HepG2 (cell line): ENCODE measurements around the gene FIBCD1.

Experiments
- EP300 ChIP-seq, 3 experiments: sonication (generic) in 1 of 3; formaldehyde crosslinking in 1 of 3; IDR thresholded peaks; 2 replicates each; pipeline versions ENCODE4 v1.5.1 to v1.6.1; 2011 to 2020; ENCODE audit warnings: low read depth in 2 of 3, low read length in 2 of 3, borderline replicate concordance in 1 of 3, improper control_type of control experiment in 1 of 3, mild to moderate bottlenecking in 1 of 3, missing genetic modification reagents in 1 of 3, moderate library complexity in 1 of 3
- NR2F6 ChIP-seq, 2 experiments: IDR thresholded peaks; 2 replicates each; pipeline ENCODE4 v1.6.1; 2016; ENCODE audit warnings: antibody characterized with exemption in 1 of 2, mild to moderate bottlenecking in 1 of 2
- YY1 ChIP-seq: IDR thresholded peaks from 2 replicates; pipeline ENCODE4 v1.6.1; 2011; ENCODE audit warnings: low read length, low read depth, moderate library complexity, mild to moderate bottlenecking; ENCODE audit not compliant: insufficient read depth, insufficient replicate concordance
- ZNF792 ChIP-seq: IDR thresholded peaks from 2 replicates; pipeline ENCODE4 v1.6.1; 2016
- TF ChIP-seq, protein P1 (sequence below): sonication (generic); formaldehyde crosslinking; IDR thresholded peaks from 2 replicates; pipeline ENCODE4 v1.5.0; 2020; ENCODE audit warnings: mild to moderate bottlenecking, missing genetic modification reagents, moderate library complexity

DNA sequence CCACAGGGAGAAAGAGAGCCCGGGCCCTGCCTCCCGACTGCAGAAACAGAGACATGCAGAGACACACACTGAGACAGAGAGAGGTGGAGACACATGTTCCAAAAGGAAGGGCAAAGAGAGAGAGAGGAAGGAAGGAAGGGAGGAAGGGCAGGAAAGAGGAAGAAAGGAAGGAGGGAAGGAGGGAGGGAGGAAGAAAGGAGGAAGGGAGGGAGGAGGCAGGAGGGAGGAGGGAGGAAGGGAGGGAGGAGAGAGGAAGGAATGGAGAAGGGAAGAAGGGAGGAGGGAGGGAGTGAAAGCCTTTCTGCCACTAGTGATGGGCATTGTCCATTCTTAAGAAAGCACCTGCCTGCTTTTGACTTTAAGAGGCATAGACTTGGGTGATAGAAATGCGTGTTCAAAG lies 31.8 kb upstream of the FIBCD1 start:
- TF ChIP-seq, protein P1, sequence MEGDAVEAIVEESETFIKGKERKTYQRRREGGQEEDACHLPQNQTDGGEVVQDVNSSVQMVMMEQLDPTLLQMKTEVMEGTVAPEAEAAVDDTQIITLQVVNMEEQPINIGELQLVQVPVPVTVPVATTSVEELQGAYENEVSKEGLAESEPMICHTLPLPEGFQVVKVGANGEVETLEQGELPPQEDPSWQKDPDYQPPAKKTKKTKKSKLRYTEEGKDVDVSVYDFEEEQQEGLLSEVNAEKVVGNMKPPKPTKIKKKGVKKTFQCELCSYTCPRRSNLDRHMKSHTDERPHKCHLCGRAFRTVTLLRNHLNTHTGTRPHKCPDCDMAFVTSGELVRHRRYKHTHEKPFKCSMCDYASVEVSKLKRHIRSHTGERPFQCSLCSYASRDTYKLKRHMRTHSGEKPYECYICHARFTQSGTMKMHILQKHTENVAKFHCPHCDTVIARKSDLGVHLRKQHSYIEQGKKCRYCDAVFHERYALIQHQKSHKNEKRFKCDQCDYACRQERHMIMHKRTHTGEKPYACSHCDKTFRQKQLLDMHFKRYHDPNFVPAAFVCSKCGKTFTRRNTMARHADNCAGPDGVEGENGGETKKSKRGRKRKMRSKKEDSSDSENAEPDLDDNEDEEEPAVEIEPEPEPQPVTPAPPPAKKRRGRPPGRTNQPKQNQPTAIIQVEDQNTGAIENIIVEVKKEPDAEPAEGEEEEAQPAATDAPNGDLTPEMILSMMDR (CRISPR knock-in tag): no peak
- no peak for TF ChIP-seq ZNF792 (CRISPR knock-in tag)
- no peak for TF ChIP-seq YY1
- TF ChIP-seq EP300 (IDR thresholded peaks at IDR 0.05; ENCODE audit: low read depth in 2 of 2, low read length in 2 of 2): no peak
- TF ChIP-seq EP300 (CRISPR knock-in tag; IDR thresholded peaks at IDR 0.05; ENCODE audit: borderline replicate concordance): no peak
- TF ChIP-seq NR2F6 (IDR thresholded peaks at IDR 0.05): no peak
- TF ChIP-seq NR2F6 (CRISPR knock-in tag; IDR thresholded peaks at IDR 0.05): no peak
